ENCODE data around the gene PTPRJ.

PTPRJ gene

GRCh38 chr11:48090174-48090573 is 109.8 kb downstream of the PTPRJ start:
- DNase-seq: no peak

GRCh38 chr11:48091426-48092102 is 111.2 kb downstream of the PTPRJ start:
- DNase-seq: no peak

- DNase-seq: no peak
Observed at GRCh38 chr11:48093323-48093722, 113.0 kb downstream of the PTPRJ start.

- no peak for DNase-seq
Observed at GRCh38 chr11:48093795-48094642, 113.7 kb downstream of the PTPRJ start.

GRCh38 chr11:48094643-48095339 is 114.4 kb downstream of the PTPRJ start:
- DNase-seq: peak in 14 of 56 donors; percentile 9 to 64 (median 43)

GRCh38 chr11:48095779-48096470 is 115.6 kb downstream of the PTPRJ start:
- DNase-seq: peak in 1 of 56 donors; percentile 36

- no peak for DNase-seq
Observed at GRCh38 chr11:48096588-48097525, 116.5 kb downstream of the PTPRJ start.

GRCh38 chr11:48098024-48098423 is 117.7 kb downstream of the PTPRJ start:
- no peak for DNase-seq

- no peak for DNase-seq
Observed at GRCh38 chr11:48099916-48100446, 119.6 kb downstream of the PTPRJ start.

- DNase-seq: no peak
Observed at GRCh38 chr11:48101044-48101733, 120.8 kb downstream of the PTPRJ start.

- DNase-seq: peak in 3 of 56 donors; percentile 27 to 59 (median 31)
Observed at GRCh38 chr11:48101958-48102357, 121.6 kb downstream of the PTPRJ start.

GRCh38 chr11:48103621-48104567 is 123.5 kb downstream of the PTPRJ start:
- peak in 22 of 56 donors; percentile 15 to 64 (median 44) for DNase-seq

GRCh38 chr11:48104568-48104924 is 124.2 kb downstream of the PTPRJ start:
- DNase-seq: peak in 8 of 56 donors; percentile 18 to 64 (median 38)

GRCh38 chr11:48105096-48105990 is 125.0 kb downstream of the PTPRJ start:
- DNase-seq: no peak

- DNase-seq: no peak
Observed at GRCh38 chr11:48106166-48106565, 125.8 kb downstream of the PTPRJ start.

- no peak for DNase-seq
Observed at GRCh38 chr11:48107188-48107704, 126.9 kb downstream of the PTPRJ start.
